Measurements from ENCODE around the gene NAP1L1.

The NAP1L1 gene
- long read RNA-seq, full-length matches to known transcripts: 1,180 of 1,594 reads
- long read RNA-seq, partial matches to known transcripts: 92 of 1,594 reads
- long read RNA-seq, other reads (novel, unspliced or antisense): 322 of 1,594 reads

GRCh38 chr12:76083904-76084862, at the start of gene NAP1L1:
TSS of gene NAP1L1 (minus strand) at chr12:76084685. CDS start at chr12:76074219, 10,466 bp downstream.
- peak within 1 kb of the TSS; percentile 95 for H3K27ac ChIP-seq (replicated peaks)
- peak; percentile 83 for TF ChIP-seq POLR2AphosphoS5 (IDR thresholded peaks at IDR 0.05; ENCODE audit: low read depth)
- TF ChIP-seq GABPA (IDR thresholded peaks at IDR 0.05; ENCODE audit: low read depth): no peak
- TF ChIP-seq SPI1 (IDR thresholded peaks at IDR 0.05; ENCODE audit: borderline replicate concordance, low read depth): no peak
- peak; percentile 28 for TF ChIP-seq REST (IDR thresholded peaks at IDR 0.05; ENCODE audit: insufficient replicate concordance, low read depth)
- TF ChIP-seq CTCF (IDR thresholded peaks at IDR 0.05; ENCODE audit: insufficient read depth, low read length): no peak
- peak; percentile 86 to 97 for DNase-seq (ENCODE audit: low read depth in 1 of 2, low spot score in 1 of 2)
- H3K4me3 ChIP-seq (replicated peaks; ENCODE audit: insufficient read depth, low read length): peak within 1 kb of the TSS; percentile 84
- H3K27me3 ChIP-seq (ENCODE audit: insufficient read depth, poor library complexity, severe bottlenecking): no peaks in the 10 kb centered on the region

GRCh38 chr12:76127588-76127987, 43.1 kb upstream of the NAP1L1 start:
- no peak for DNase-seq (ENCODE audit: low read depth in 1 of 2, low spot score in 1 of 2)
- Histone ChIP-seq H3K27me3 (ENCODE audit: insufficient read depth, poor library complexity, severe bottlenecking) (no peaks in the 10 kb centered on the region), H3K4me3 (replicated peaks; ENCODE audit: insufficient read depth, low read length) (no peak overlapping the region), H3K27ac (replicated peaks) (no peak overlapping the region)
- no peak for TF ChIP-seq CTCF (IDR thresholded peaks at IDR 0.05; ENCODE audit: insufficient read depth, low read length)
- TF ChIP-seq SPI1 (IDR thresholded peaks at IDR 0.05; ENCODE audit: borderline replicate concordance, low read depth): no peak
- TF ChIP-seq REST (IDR thresholded peaks at IDR 0.05; ENCODE audit: insufficient replicate concordance, low read depth): no peak
- no peak for TF ChIP-seq GABPA (IDR thresholded peaks at IDR 0.05; ENCODE audit: low read depth)
- TF ChIP-seq POLR2AphosphoS5 (IDR thresholded peaks at IDR 0.05; ENCODE audit: low read depth): no peak

GRCh38 chr12:76124456-76124855, 40.0 kb upstream of the NAP1L1 start:
- H3K27ac ChIP-seq (replicated peaks): no peak overlapping the region
- no peak for TF ChIP-seq REST (IDR thresholded peaks at IDR 0.05; ENCODE audit: insufficient replicate concordance, low read depth)
- TF ChIP-seq CTCF (IDR thresholded peaks at IDR 0.05; ENCODE audit: insufficient read depth, low read length): no peak
- no peak for TF ChIP-seq GABPA (IDR thresholded peaks at IDR 0.05; ENCODE audit: low read depth)
- TF ChIP-seq SPI1 (IDR thresholded peaks at IDR 0.05; ENCODE audit: borderline replicate concordance, low read depth): no peak
- TF ChIP-seq POLR2AphosphoS5 (IDR thresholded peaks at IDR 0.05; ENCODE audit: low read depth): no peak
- DNase-seq (ENCODE audit: low read depth in 1 of 2, low spot score in 1 of 2): no peak

More at GRCh38 chr12:76124456-76124855, 40.0 kb upstream of the NAP1L1 start:
- Histone ChIP-seq H3K27me3 (ENCODE audit: insufficient read depth, poor library complexity, severe bottlenecking) (no peaks in the 10 kb centered on the region), H3K4me3 (replicated peaks; ENCODE audit: insufficient read depth, low read length) (no peak overlapping the region)
